K562 (cell line): Measurements from ENCODE around the gene TBC1D1. TPM values are rescaled to one million over a fixed set of nuclear protein-coding genes. Genes with fewer than 3 reads are reported as not detected.

Source experiments
- ATAC-seq: fragments of 200-7000 bp; cut with Tn5 transposase; 3 replicates; pipeline ENCODE4 v1.9.1; 2020; ENCODE audit warnings: moderate library complexity
- BruUV-seq: library from RNA; stranded (reverse); fragments of 400-500 nt; replicated peaks from 2 replicates; lab custom pipeline; 2021; lab: Mats Ljungman, UMichigan
- CTCF ChIA-PET: fragments of 300-600 bp; formaldehyde crosslinking; extraction: SDS; loops from one replicate; lab custom pipeline; 2021; ENCODE audit warnings: low intra/inter-chr PET ratio; lab: Yijun Ruan, JAX
- POLR2A ChIA-PET: fragments of 300-600, 350-650 bp; sonication (Branson Sonifier 250); formaldehyde crosslinking; extraction: SDS; loops from one replicate; lab custom pipeline; 2021; ENCODE audit warnings: antibody characterized with exemption, inconsistent platforms; lab: Yijun Ruan, JAX
- DNase-seq, 4 experiments: peaks; one replicate each; pipeline versions ENCODE4 v3.0.0 to v3.0.0-alpha.2; 2011 to 2018; ENCODE audit warnings: low spot score in 3 of 4, mixed read lengths in 3 of 4; ENCODE audit errors: extremely low read depth in 1 of 4
- FAIRE-seq: peaks from 2 replicates; lab custom pipeline; 2011; peaks lifted over from hg19 to GRCh38; lab: Jason Lieb, UNC
- H2AFZ ChIP-seq: 2 replicates; pipeline ENCODE4 v1.6.0; 2011; ENCODE audit warnings: low read depth, low read length, control low read depth, inconsistent platforms
- H3K27ac ChIP-seq: fragments of 200-600 bp; 3 replicates; pipeline ENCODE4 v1.8.0; 2011; ENCODE audit warnings: low read depth, mild to moderate bottlenecking, control low read depth, inconsistent platforms, low read length, moderate library complexity, mixed read lengths; ENCODE audit errors: extremely low read depth
- H3K27me3 ChIP-seq, 2 experiments: fragments of 300-600 bp in 1 of 2; 2 replicates in 1 of 2; 3 replicates in 1 of 2; pipeline versions ENCODE4 v1.6.0 to v1.8.0; 2011; ENCODE audit warnings: inconsistent platforms in 2 of 2, low read length in 2 of 2, mild to moderate bottlenecking in 1 of 2, mixed read lengths in 1 of 2, moderate library complexity in 1 of 2; ENCODE audit not compliant: control insufficient read depth in 2 of 2, insufficient read depth in 2 of 2
- H3K36me3 ChIP-seq: fragments of 300-600 bp; 3 replicates; pipeline ENCODE4 v1.8.0; 2011; ENCODE audit warnings: mild to moderate bottlenecking, low read length, inconsistent platforms; ENCODE audit not compliant: control insufficient read depth, insufficient read depth
- H3K4me1 ChIP-seq, 2 experiments: fragments of 200-600 bp in 1 of 2; replicated peaks in 1 of 2; 2 replicates in 1 of 2; 3 replicates in 1 of 2; pipeline versions ENCODE4 v1.5.1 to v1.8.0; 2011; ENCODE audit warnings: inconsistent platforms in 2 of 2, low read length in 2 of 2, mild to moderate bottlenecking in 1 of 2, mixed read lengths in 1 of 2, moderate library complexity in 1 of 2; ENCODE audit not compliant: control insufficient read depth in 2 of 2, insufficient read depth in 2 of 2
- H3K4me2 ChIP-seq: 2 replicates; pipeline ENCODE4 v1.6.1; 2011; ENCODE audit warnings: low read length, control low read depth, inconsistent platforms, mixed read lengths; ENCODE audit not compliant: insufficient read depth
- H3K4me3 ChIP-seq: fragments of 200-600 bp; sonication (generic), shearing (Covaris generic); 2 replicates; pipeline ENCODE4 v1.5.1; 2016; ENCODE audit warnings: control low read depth, inconsistent platforms
- H3K79me2 ChIP-seq: fragments of 200-600 bp; 3 replicates; pipeline ENCODE4 v1.8.0; 2011; ENCODE audit warnings: low read length, inconsistent platforms; ENCODE audit not compliant: control insufficient read depth, insufficient read depth
- H3K9ac ChIP-seq, 2 experiments: 2 replicates each; pipeline versions ENCODE4 v1.6.0 to v1.6.1; 2011; ENCODE audit warnings: low read depth in 2 of 2, low read length in 2 of 2, control low read depth in 1 of 2, inconsistent platforms in 1 of 2, mild to moderate bottlenecking in 1 of 2, mixed read lengths in 1 of 2; ENCODE audit not compliant: insufficient read depth in 1 of 2
- H3K9me1 ChIP-seq: one replicate; pipeline ENCODE4 v1.6.0; 2011; ENCODE audit warnings: inconsistent platforms, mild to moderate bottlenecking, low read length, moderate library complexity; ENCODE audit not compliant: control insufficient read depth, insufficient read depth
- H3K9me3 ChIP-seq: replicated peaks from 2 replicates; pipeline ENCODE4 v1.5.1; 2011; ENCODE audit warnings: low read depth, low read length, inconsistent platforms; ENCODE audit not compliant: control insufficient read depth, insufficient read depth
- H4K20me1 ChIP-seq: replicated peaks from 2 replicates; pipeline ENCODE4 v1.6.1; 2011; ENCODE audit warnings: low read length, inconsistent platforms, mixed read lengths; ENCODE audit not compliant: control insufficient read depth, insufficient read depth
- CEBPG ChIP-seq, 3 experiments: fragments of 200-800 bp in 1 of 3; sonication (Bioruptor generic) in 1 of 3; sonication (generic) in 1 of 3; formaldehyde crosslinking in 1 of 3; IDR thresholded peaks in 2 of 3; conservative IDR thresholded peaks in 1 of 3; 2 replicates each; pipeline versions ENCODE4 v1.6.1 to v1.8.0; 2016 to 2022; ENCODE audit warnings: missing compliant biosample characterization in 2 of 3, missing genetic modification characterization in 2 of 3, mild to moderate bottlenecking in 1 of 3, missing genetic modification reagents in 1 of 3
- SIN3B ChIP-seq: fragments of 450-650 bp; IDR thresholded peaks from 2 replicates; pipeline ENCODE4 v1.6.1; 2017; ENCODE audit warnings: low read depth, mild to moderate bottlenecking, moderate library complexity
- WGBS: fragments of 100-300 bp; shearing (Covaris generic); methylation state at CpG from one replicate; pipeline ENCODE4 v1.1.6; 2016; ENCODE audit warnings: low coverage, mixed read lengths; ENCODE audit not compliant: insufficient coverage; ENCODE audit errors: missing lambda C conversion rate; 5-methylcytosine and 5-hydroxymethylcytosine counted together
- in situ Hi-C: fragments of 300-500 bp; cut with MboI; formaldehyde crosslinking; loops from 4 replicates; pipeline ENCODE4 v1.15.0; 2018; ENCODE audit warnings: inconsistent platforms, mixed read lengths
- intact Hi-C: fragments of 100-400 bp; cut with micrococcal nuclease; formaldehyde crosslinking; loops from 2 replicates; pipeline ENCODE4 v1.14.2; 2022
- polyA plus RNA-seq, 8 experiments: library from polyadenylated mRNA; depleted of rRNA in 4 of 8; stranded (reverse) in 5 of 8; unstranded in 3 of 8; fragments of >200 nt; fragmentation: Nextera tagmentation in 2 of 8; fragmentation: Illumina TruSeq in 1 of 8; extraction: Ambion mirVana in 2 of 8; extraction: Trizol in 1 of 8; gene quantifications; 2 replicates each; pipeline versions ENCODE4 v1.2.1 to v1.2.3, GENCODE V29; 2011 to 2014; ENCODE audit warnings: inconsistent platforms in 1 of 8, missing spikeins in 1 of 8
- total RNA-seq, 7 experiments: library from RNA; depleted of rRNA in 6 of 7; stranded (reverse); fragments of >200 nt in 6 of 7; fragmentation: Illumina TruSeq in 2 of 7; extraction: Trizol in 2 of 7; gene quantifications; 2 replicates each; pipeline versions ENCODE4 v1.2.1 to v1.2.3, GENCODE V29; 2011 to 2021; ENCODE audit warnings: low replicate concordance in 1 of 7
- TF ChIP-seq, protein P1 (sequence below), 2 experiments: IDR thresholded peaks in 1 of 2; conservative IDR thresholded peaks in 1 of 2; 2 replicates each; pipeline ENCODE4 v1.6.1; 2016; ENCODE audit warnings: low read depth in 2 of 2, mild to moderate bottlenecking in 1 of 2, missing compliant biosample characterization in 1 of 2, missing genetic modification characterization in 1 of 2, moderate library complexity in 1 of 2
- TF ChIP-seq, protein P2 (sequence below), 2 experiments: fragments of 450-650 bp in 1 of 2; sonication (generic) in 1 of 2; formaldehyde crosslinking in 1 of 2; IDR thresholded peaks in 1 of 2; conservative IDR thresholded peaks in 1 of 2; 2 replicates each; pipeline versions ENCODE4 v1.6.1 to v1.8.1; 2016 to 2023; ENCODE audit warnings: mild to moderate bottlenecking in 2 of 2, moderate library complexity in 2 of 2, inconsistent platforms in 1 of 2, missing genetic modification reagents in 1 of 2

The TBC1D1 gene
- total and polyA plus RNA-seq, 9 of the 15 experiments (the other 6 are each of a cell fraction or from before 2014, with no cell fraction given): 0.59 to 14.2 (median 8.8) TPM

- Histone ChIP-seq H3K9me3 (no peaks in the 10 kb centered on the region), H3K4me2 (no peak overlapping the region), H3K36me3 (no peaks in the 10 kb centered on the region), H3K4me1 (peaks cover 0 to 11% of the 10 kb centered on the region in 2 experiments; a peak in 4 of 5 replicates), H3K27ac (no peak overlapping the region), H3K9ac (no peak overlapping the region), H2AFZ (no peak overlapping the region), H3K9me1 (no peaks in the 10 kb centered on the region), H3K4me3 (no peak overlapping the region), H3K27me3 (peaks cover 12 to 19% of the 10 kb centered on the region in 2 experiments; a peak in 4 of 5 replicates), H4K20me1 (no peaks in the 10 kb centered on the region), H3K79me2 (no peaks in the 10 kb centered on the region)
- TF ChIP-seq SIN3B (no peak), CEBPG (CRISPR knock-in tag; IDR thresholded peaks at IDR 0.05) (no peak), CEBPG (tag; conservative IDR thresholded peaks at IDR 0.05 in 1 of 2, IDR thresholded peaks at IDR 0.05 in 1 of 2) (0 out of 4 replicates have a peak, but pooled peaks of 1 of the 2 experiments have one; percentile 17)
- TF ChIP-seq, protein P1, sequence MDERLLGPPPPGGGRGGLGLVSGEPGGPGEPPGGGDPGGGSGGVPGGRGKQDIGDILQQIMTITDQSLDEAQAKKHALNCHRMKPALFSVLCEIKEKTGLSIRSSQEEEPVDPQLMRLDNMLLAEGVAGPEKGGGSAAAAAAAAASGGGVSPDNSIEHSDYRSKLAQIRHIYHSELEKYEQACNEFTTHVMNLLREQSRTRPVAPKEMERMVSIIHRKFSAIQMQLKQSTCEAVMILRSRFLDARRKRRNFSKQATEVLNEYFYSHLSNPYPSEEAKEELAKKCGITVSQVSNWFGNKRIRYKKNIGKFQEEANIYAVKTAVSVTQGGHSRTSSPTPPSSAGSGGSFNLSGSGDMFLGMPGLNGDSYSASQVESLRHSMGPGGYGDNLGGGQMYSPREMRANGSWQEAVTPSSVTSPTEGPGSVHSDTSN (CRISPR knock-in tag; IDR thresholded peaks at IDR 0.05; ENCODE audit: low read depth): no peak
- TF ChIP-seq, protein P1 (tag; conservative IDR thresholded peaks at IDR 0.05; ENCODE audit: low read depth): peak; percentile 44; the same call in 1 of the 2 replicates
- TF ChIP-seq, protein P2, sequence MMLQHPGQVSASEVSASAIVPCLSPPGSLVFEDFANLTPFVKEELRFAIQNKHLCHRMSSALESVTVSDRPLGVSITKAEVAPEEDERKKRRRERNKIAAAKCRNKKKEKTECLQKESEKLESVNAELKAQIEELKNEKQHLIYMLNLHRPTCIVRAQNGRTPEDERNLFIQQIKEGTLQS (IDR thresholded peaks at IDR 0.05): peak; percentile 39; the same call in 1 of the 2 replicates
- TF ChIP-seq, protein P2 (CRISPR knock-in tag; conservative IDR thresholded peaks at IDR 0.05): no peak
- BruUV-seq: no TSS peak
- DNase-seq (no peak), FAIRE-seq (no peak), ATAC-seq (no peak)
- intact Hi-C loops (no loop called here), in situ Hi-C loops (loop anchor here (5.0 kb wide), 1 partner anchor 87 kb away; no protein-coding TSS in a partner anchor)
- CTCF ChIA-PET: no interaction called here
- POLR2A ChIA-PET: interaction anchor here (0.6 to 1.3 kb wide), 2 partner anchors 20 to 63 kb away, joined by 3 to 4 read pairs; no protein-coding TSS in a partner anchor
- WGBS: 15% methylated on average over 13 of the region's 13 CpGs
These were observed 194.2 kb downstream of the TBC1D1 start for GRCh38 chr4:38084877-38085711.
